ENCODE results near the gene CRB3. TPM values are rescaled to one million over a fixed set of nuclear protein-coding genes. Genes with fewer than 3 reads are reported as not detected.

CRB3 gene
- total RNA-seq, 1 experiment from 2014 or later: not detected

DNA sequence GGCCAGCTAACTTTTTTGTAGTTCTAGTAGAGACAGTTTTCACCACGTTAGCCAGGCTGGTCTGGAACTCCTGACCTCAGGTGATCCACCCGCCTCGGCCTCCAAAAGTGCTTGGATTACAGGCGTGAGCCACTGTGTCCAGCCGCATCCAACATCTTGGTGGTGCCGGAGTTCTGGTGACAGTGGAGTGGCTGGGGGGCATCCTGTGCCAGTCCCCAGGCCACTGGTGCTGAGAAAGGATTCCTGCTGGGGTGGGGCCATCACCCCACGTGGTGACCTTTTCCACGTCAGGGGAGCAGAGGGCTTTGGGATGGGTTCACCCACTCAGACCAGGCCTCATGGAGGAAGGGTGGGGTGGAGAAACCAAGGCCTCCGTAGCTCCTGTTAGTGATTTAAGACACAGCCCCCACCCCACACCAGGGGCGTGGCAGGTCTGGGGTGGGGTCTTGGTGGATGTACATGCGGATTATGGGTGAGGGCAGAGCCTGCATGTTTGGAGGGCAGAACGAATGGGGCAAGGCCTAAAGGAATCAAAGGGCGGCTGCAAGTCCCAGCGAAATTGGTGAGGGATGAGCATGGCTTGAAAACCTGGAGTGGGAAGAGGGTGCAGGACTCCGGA is 51.0 kb downstream of the CRB3 start:
- H3K4me3 ChIP-seq (ENCODE audit: low read depth, low read length, poor library complexity, severe bottlenecking): no peak overlapping the region
- CTCF ChIA-PET: no interaction called here

DNA sequence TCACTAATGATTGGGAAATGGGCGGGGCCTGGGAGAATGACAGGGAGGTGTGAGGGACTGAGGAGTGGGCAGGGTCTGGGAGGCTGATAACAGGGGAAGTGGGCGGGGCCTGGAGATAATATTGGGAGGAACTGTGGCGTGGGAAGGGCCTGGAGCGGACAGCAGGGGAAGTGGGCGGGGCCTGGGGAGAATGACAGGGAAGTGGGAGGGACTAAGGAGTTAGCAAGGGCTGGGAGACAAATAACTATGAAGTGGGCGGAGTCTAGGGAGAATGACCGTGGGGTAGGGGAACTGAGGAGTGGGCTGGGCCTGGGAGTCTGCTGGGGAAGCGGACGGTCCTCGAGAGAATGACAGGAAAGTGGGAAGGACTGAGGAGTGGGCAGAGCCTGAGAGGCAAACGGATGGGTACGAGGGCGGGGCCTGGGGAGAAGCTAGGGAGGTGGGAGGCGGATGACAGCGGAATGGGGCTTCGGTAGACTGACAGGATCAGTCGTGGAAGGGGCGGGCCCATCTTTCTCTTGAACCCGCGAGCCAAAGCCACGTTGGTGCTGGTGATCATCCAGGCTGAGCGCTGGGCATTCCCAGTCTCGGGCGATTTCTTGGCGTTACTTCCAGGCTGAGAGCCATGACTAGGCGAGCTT is 52.1 kb downstream of the CRB3 start:
- Histone ChIP-seq H3K4me1 (ENCODE audit: insufficient read depth, low read length, poor library complexity, severe bottlenecking) (peaks cover 4% of the 10 kb centered on the region), H3K36me3 (ENCODE audit: insufficient read depth, low read length, poor library complexity, severe bottlenecking) (no peaks in the 10 kb centered on the region), H3K27ac (ENCODE audit: low read depth, low read length, poor library complexity, severe bottlenecking) (peak overlapping the region; percentile 72), H3K9me3 (ENCODE audit: low read depth, low read length, poor library complexity, severe bottlenecking) (no peaks in the 10 kb centered on the region), H3K27me3 (replicated peaks; ENCODE audit: insufficient read depth, low read depth, low read length, poor library complexity) (no peaks in the 10 kb centered on the region), H3K4me3 (ENCODE audit: low read depth, low read length, poor library complexity, severe bottlenecking) (peak overlapping the region; percentile 64)
- peak; percentile 98 for DNase-seq (ENCODE audit: low spot score)
- intact Hi-C loops (cut with micrococcal nuclease; ENCODE audit: unreplicated experiment): loop anchor here (1.0 to 5.0 kb wide), 4 partner anchors 117 to 347 kb away; partner anchors contain the start of genes GPR108 and TRIP10
- POLR2A ChIA-PET (ENCODE audit: low non-redundant PET): interaction anchor here (0.6 to 1.2 kb wide), 2 partner anchors 15 to 348 kb away, joined by 3 to 5 read pairs; partner anchors contain the start of gene TNFSF9
- TF ChIP-seq CTCF (conservative IDR thresholded peaks at IDR 0.05; ENCODE audit: low read depth, low read length) (no peak), EZH2 (IDR thresholded peaks at IDR 0.05; ENCODE audit: borderline replicate concordance, low read depth, low read length, poor library complexity, severe bottlenecking) (no peak)
- no TSS peak for BruUV-seq (replicated peaks)
- CTCF ChIA-PET: interaction anchor here (0.5 to 1.3 kb wide), 14 partner anchors 8 to 364 kb away, joined by 3 to 10 read pairs (median 4); partner anchors contain the start of gene TNFSF9

More for the DNA sequence above, 51.0 kb downstream of the CRB3 start:
- Histone ChIP-seq H3K36me3 (ENCODE audit: insufficient read depth, low read length, poor library complexity, severe bottlenecking) (no peaks in the 10 kb centered on the region), H3K27me3 (replicated peaks; ENCODE audit: insufficient read depth, low read depth, low read length, poor library complexity) (no peaks in the 10 kb centered on the region), H3K9me3 (ENCODE audit: low read depth, low read length, poor library complexity, severe bottlenecking) (no peaks in the 10 kb centered on the region), H3K4me1 (ENCODE audit: insufficient read depth, low read length, poor library complexity, severe bottlenecking) (peaks cover 4% of the 10 kb centered on the region), H3K27ac (ENCODE audit: low read depth, low read length, poor library complexity, severe bottlenecking) (no peak overlapping the region)
- no TSS peak for BruUV-seq (replicated peaks)
- no peak for DNase-seq (ENCODE audit: low spot score)
- intact Hi-C loops (cut with micrococcal nuclease; ENCODE audit: unreplicated experiment): loop anchor here (5.0 kb wide), 2 partner anchors 222 to 237 kb away; partner anchors contain the start of genes GPR108 and TRIP10
- POLR2A ChIA-PET (ENCODE audit: low non-redundant PET): no interaction called here
- TF ChIP-seq EZH2 (IDR thresholded peaks at IDR 0.05; ENCODE audit: borderline replicate concordance, low read depth, low read length, poor library complexity, severe bottlenecking): no peak
- TF ChIP-seq CTCF (conservative IDR thresholded peaks at IDR 0.05; ENCODE audit: low read depth, low read length): no peak

Small RNAs within 50 kb of the gene (microRNA-seq; reads per million reads assigned to microRNA genes)
- gene MIR3940: 49.1 reads per million, percentile 56 among the genes with 10 or more reads in this experiment

Other genes with a start within 250 kb of the CRB3 start
- 80.1 and 88.6 TPM in 2 replicates for gene MLLT1, start 184.3 kb upstream of the CRB3 start, total RNA-seq (2021)
- gene ACER1, start 130.7 kb upstream of the CRB3 start, total RNA-seq (2021): not detected in 2 replicates
- gene CLPP, start 102.7 kb upstream of the CRB3 start, total RNA-seq (2021): 127 and 133 TPM in 2 replicates
- gene ALKBH7, start 91.5 kb upstream of the CRB3 start, total RNA-seq (2021): 30.6 and 37.1 TPM in 2 replicates
- 3.4 and 3.6 TPM in 2 replicates for gene PSPN, start 88.3 kb upstream of the CRB3 start, total RNA-seq (2021)
- 100 and 106 TPM in 2 replicates for gene GTF2F1, start 71.1 kb upstream of the CRB3 start, total RNA-seq (2021)
- 649 and 671 TPM in 2 replicates for gene KHSRP, start 39.5 kb upstream of the CRB3 start, total RNA-seq (2021)
- gene SLC25A41, start 30.5 kb upstream of the CRB3 start, total RNA-seq (2021): 0.39 and 0.44 TPM in 2 replicates
- 39.9 and 56.0 TPM in 2 replicates for gene SLC25A23, start 4.5 kb upstream of the CRB3 start, total RNA-seq (2021)
- 0.11 and 0.24 TPM in 2 replicates for gene DENND1C, start 17.5 kb downstream of the CRB3 start, total RNA-seq (2021)
- gene TUBB4A, start 38.0 kb downstream of the CRB3 start, total RNA-seq (2021): 27.0 and 45.2 TPM in 2 replicates
- gene TNFSF9, start 66.8 kb downstream of the CRB3 start, total RNA-seq (2021): 10.0 and 11.1 TPM in 2 replicates
- gene CD70, start 126.9 kb downstream of the CRB3 start, total RNA-seq (2021): 2.0 and 3.8 TPM in 2 replicates
- gene TNFSF14, start 205.9 kb downstream of the CRB3 start, total RNA-seq (2021): not detected in 2 replicates

All from A673 (cell line).